ENCODE measurements around the gene HDC.

- TF ChIP-seq CTCF (IDR thresholded peaks at IDR 0.05; ENCODE audit: borderline replicate concordance, extremely low read depth, low read length, poor library complexity, severe bottlenecking) = no peak
- no peak for TF ChIP-seq EZH2 (IDR thresholded peaks at IDR 0.05; ENCODE audit: borderline replicate concordance, low read depth, low read length, severe bottlenecking)
These were observed 2.1 kb upstream of the HDC start for GRCh38 chr15:50267577-50267976.
